H1 (cell line): Measurements from ENCODE around the gene MS4A8. TPM values are rescaled to one million over a fixed set of nuclear protein-coding genes. Genes with fewer than 3 reads are reported as not detected.

ENCODE experiments used
- CTCF ChIA-PET: fragments of 300-600 bp; sonication (Branson Sonifier 250); formaldehyde crosslinking; loops from one replicate; lab custom pipeline; 2021; ENCODE audit not compliant: partially characterized antibody; lab: Charles Lee
- POLR2A ChIA-PET: fragments of 300-600 bp; sonication (Branson Sonifier 250); formaldehyde crosslinking; loops from one replicate; lab custom pipeline; 2021; ENCODE audit warnings: inconsistent platforms; ENCODE audit not compliant: partially characterized antibody; lab: Charles Lee
- DNase-seq, 2 experiments: peaks; one replicate each; pipeline versions ENCODE4 v3.0.0 to v3.0.0-alpha.2; 2010 to 2022; ENCODE audit warnings: low spot score in 2 of 2, low read depth in 1 of 2, mixed read lengths in 1 of 2
- FAIRE-seq: peaks from 2 replicates; lab custom pipeline; 2011; peaks lifted over from hg19 to GRCh38; lab: Jason Lieb, UNC
- H2AFZ ChIP-seq: 2 replicates; pipeline ENCODE4 v1.8.1; 2012; ENCODE audit warnings: low read length, inconsistent platforms
- H2AK5ac ChIP-seq: 2 replicates; pipeline ENCODE4 v1.6.1; 2013; ENCODE audit warnings: low read depth, low read length
- H2BK120ac ChIP-seq: replicated peaks from 2 replicates; pipeline ENCODE3; 2013; ENCODE audit warnings: low read depth, low read length, inconsistent platforms
- H2BK12ac ChIP-seq: 2 replicates; pipeline ENCODE4 v1.6.1; 2013; ENCODE audit warnings: low read depth, low read length
- H2BK15ac ChIP-seq: 2 replicates; pipeline ENCODE4 v1.6.1; 2013; ENCODE audit warnings: low read length
- H2BK20ac ChIP-seq: 2 replicates; pipeline ENCODE4 v1.6.1; 2013; ENCODE audit warnings: low read length
- H2BK5ac ChIP-seq: 2 replicates; pipeline ENCODE4 v1.6.1; 2013; ENCODE audit warnings: low read depth, low read length
- H3K14ac ChIP-seq: 2 replicates; pipeline ENCODE4 v1.6.1; 2013; ENCODE audit warnings: inconsistent platforms; ENCODE audit not compliant: insufficient read length
- H3K18ac ChIP-seq: 2 replicates; pipeline ENCODE4 v1.6.1; 2013; ENCODE audit warnings: low read length; ENCODE audit errors: extremely low read depth
- H3K23ac ChIP-seq: 2 replicates; pipeline ENCODE4 v1.6.1; 2013; ENCODE audit warnings: inconsistent platforms; ENCODE audit not compliant: insufficient read length
- H3K23me2 ChIP-seq: 2 replicates; pipeline ENCODE4 v1.6.1; 2013; ENCODE audit warnings: low read depth, low read length
- H3K27ac ChIP-seq: 2 replicates; pipeline ENCODE4 v1.6.1; 2011; ENCODE audit warnings: low read depth, low read length, inconsistent platforms
- H3K27me3 ChIP-seq, 4 experiments: replicated peaks in 1 of 4; 1 replicate in 1 of 4; 2 replicates in 3 of 4; pipeline versions ENCODE4 v1.6.1 to v1.8.1; 2011 to 2013; ENCODE audit warnings: low read length in 3 of 4, mild to moderate bottlenecking in 3 of 4, inconsistent platforms in 2 of 4, mixed read lengths in 2 of 4, moderate library complexity in 1 of 4; ENCODE audit not compliant: control insufficient read depth in 3 of 4, insufficient read depth in 3 of 4; ENCODE audit errors: extremely low read depth in 1 of 4
- H3K36me3 ChIP-seq, 4 experiments: 2 replicates each; pipeline versions ENCODE4 v1.6.1 to v1.8.1; 2011 to 2013; ENCODE audit warnings: mild to moderate bottlenecking in 4 of 4, low read length in 3 of 4, moderate library complexity in 2 of 4, control low read depth in 1 of 4, inconsistent platforms in 1 of 4; ENCODE audit not compliant: insufficient read depth in 4 of 4, control insufficient read depth in 2 of 4
- H3K4ac ChIP-seq: replicated peaks from 2 replicates; pipeline ENCODE3; 2013; ENCODE audit warnings: low read length, low read depth, mixed read lengths, inconsistent platforms; ENCODE audit not compliant: insufficient read length
- H3K4me1 ChIP-seq, 4 experiments: replicated peaks in 1 of 4; 1 replicate in 1 of 4; 2 replicates in 3 of 4; pipeline versions ENCODE4 v1.6.1 to v1.8.1; 2011 to 2013; ENCODE audit warnings: low read length in 3 of 4, inconsistent platforms in 2 of 4, mixed read lengths in 1 of 4; ENCODE audit not compliant: insufficient read depth in 4 of 4, control insufficient read depth in 3 of 4
- H3K4me2 ChIP-seq, 2 experiments: 2 replicates each; pipeline versions ENCODE4 v1.6.1 to v1.8.1; 2011 to 2013; ENCODE audit warnings: low read depth in 2 of 2, low read length in 2 of 2, control low read depth in 1 of 2, inconsistent platforms in 1 of 2, mild to moderate bottlenecking in 1 of 2; ENCODE audit not compliant: insufficient read depth in 1 of 2
- H3K4me3 ChIP-seq, 4 experiments: fragments of 200-600, 300-600 bp in 1 of 4; sonication (generic), shearing (Covaris generic), sonication (Bioruptor Twin) in 1 of 4; 2 replicates each; pipeline versions ENCODE4 v1.5.1 to v1.8.1; 2011 to 2016; ENCODE audit warnings: low read length in 4 of 4, low read depth in 3 of 4, control low read depth in 2 of 4, inconsistent platforms in 2 of 4, mild to moderate bottlenecking in 2 of 4, mixed read lengths in 1 of 4, moderate library complexity in 1 of 4; ENCODE audit not compliant: insufficient read depth in 2 of 4; ENCODE audit errors: extremely low read depth in 1 of 4
- H3K56ac ChIP-seq: replicated peaks from 2 replicates; pipeline ENCODE3; 2013; ENCODE audit warnings: low read depth, mild to moderate bottlenecking, mixed read lengths, low read length, inconsistent platforms; ENCODE audit not compliant: insufficient read length
- H3K79me1 ChIP-seq: 2 replicates; pipeline ENCODE4 v1.6.1; 2013; ENCODE audit warnings: low read depth, low read length, control low read depth
- H3K79me2 ChIP-seq, 2 experiments: 2 replicates each; pipeline versions ENCODE4 v1.6.1 to v1.8.1; 2012 to 2013; ENCODE audit warnings: low read length in 2 of 2, mild to moderate bottlenecking in 2 of 2, inconsistent platforms in 1 of 2; ENCODE audit not compliant: insufficient read depth in 2 of 2, control insufficient read depth in 1 of 2
- H3K9ac ChIP-seq, 4 experiments: replicated peaks in 1 of 4; 1 replicate in 1 of 4; 2 replicates in 3 of 4; pipeline versions ENCODE4 v1.6.1 to v1.8.1; 2011 to 2013; ENCODE audit warnings: low read depth in 3 of 4, low read length in 3 of 4, control low read depth in 2 of 4, mild to moderate bottlenecking in 2 of 4, moderate library complexity in 2 of 4, inconsistent platforms in 1 of 4; ENCODE audit errors: extremely low read depth in 1 of 4
- H3K9me3 ChIP-seq, 2 experiments: 2 replicates each; pipeline versions ENCODE4 v1.6.1 to v1.8.1; 2012 to 2013; ENCODE audit warnings: mild to moderate bottlenecking in 2 of 2, moderate library complexity in 2 of 2, control low read depth in 1 of 2, inconsistent platforms in 1 of 2, low read depth in 1 of 2, low read length in 1 of 2, mixed read lengths in 1 of 2; ENCODE audit not compliant: insufficient read depth in 2 of 2
- H4K20me1 ChIP-seq, 2 experiments: replicated peaks in 1 of 2; 2 replicates each; pipeline versions ENCODE3 to v1.8.1; 2011 to 2013; ENCODE audit warnings: inconsistent platforms in 2 of 2, low read length in 2 of 2, mild to moderate bottlenecking in 1 of 2; ENCODE audit not compliant: insufficient read depth in 2 of 2, control insufficient read depth in 1 of 2
- H4K5ac ChIP-seq: 2 replicates; pipeline ENCODE4 v1.6.1; 2013; ENCODE audit warnings: low read length, low read depth, mixed read lengths, inconsistent platforms; ENCODE audit not compliant: insufficient read length
- H4K8ac ChIP-seq: 2 replicates; pipeline ENCODE4 v1.8.0; 2013; ENCODE audit warnings: mild to moderate bottlenecking, moderate library complexity, low read length, inconsistent platforms; ENCODE audit not compliant: insufficient read depth; ENCODE audit errors: extremely low read depth
- H4K91ac ChIP-seq: replicated peaks from 2 replicates; pipeline ENCODE3; 2013; ENCODE audit warnings: low read length, mixed read lengths, inconsistent platforms; ENCODE audit not compliant: insufficient read length
- CHD1 ChIP-seq: IDR thresholded peaks from 2 replicates; pipeline ENCODE4 v1.6.1; 2012; ENCODE audit warnings: low read depth, low read length, improper control_type of control experiment
- CREB1 ChIP-seq: IDR thresholded peaks from 2 replicates; pipeline ENCODE4 v1.6.1; 2012; ENCODE audit warnings: inconsistent platforms
- EGR1 ChIP-seq: IDR thresholded peaks from 2 replicates; pipeline ENCODE4 v1.6.1; 2011; ENCODE audit warnings: low read depth, low read length, borderline replicate concordance
- KDM1A ChIP-seq: fragments of 200-600, 300-600 bp; sonication (generic); IDR thresholded peaks from 2 replicates; pipeline ENCODE4 v1.7.1; 2016; ENCODE audit warnings: mild to moderate bottlenecking, low read length, borderline replicate concordance
- MAFK ChIP-seq: IDR thresholded peaks from 2 replicates; pipeline ENCODE4 v1.6.1; 2012; ENCODE audit warnings: low read depth, mild to moderate bottlenecking, improper control_type of control experiment, low read length
- MAX ChIP-seq: IDR thresholded peaks from 2 replicates; pipeline ENCODE4 v1.6.1; 2012; ENCODE audit warnings: inconsistent platforms
- NANOG ChIP-seq: IDR thresholded peaks from 2 replicates; pipeline ENCODE4 v1.6.1; 2011; ENCODE audit warnings: low read length, low read depth, mild to moderate bottlenecking, inconsistent platforms; ENCODE audit not compliant: insufficient read depth, poor library complexity, severe bottlenecking
- RBBP5 ChIP-seq: IDR thresholded peaks from 2 replicates; pipeline ENCODE4 v1.7.1; 2012; ENCODE audit warnings: low read depth, mild to moderate bottlenecking, inconsistent platforms, low read length, moderate library complexity, borderline replicate concordance
- RXRA ChIP-seq: IDR thresholded peaks from 2 replicates; pipeline ENCODE4 v1.6.1; 2011; ENCODE audit warnings: low read depth, mild to moderate bottlenecking, low read length, moderate library complexity; ENCODE audit not compliant: insufficient read depth
- SAP30 ChIP-seq: fragments of 300-600 bp; sonication (generic); IDR thresholded peaks from 2 replicates; pipeline ENCODE4 v1.7.1; 2012; ENCODE audit warnings: low read length, moderate library complexity, mild to moderate bottlenecking, inconsistent platforms; ENCODE audit not compliant: insufficient read depth, insufficient replicate concordance
- SIX5 ChIP-seq: IDR thresholded peaks from 2 replicates; pipeline ENCODE4 v1.6.1; 2011; ENCODE audit warnings: mild to moderate bottlenecking, low read depth, low read length
- SP2 ChIP-seq: IDR thresholded peaks from 2 replicates; pipeline ENCODE4 v1.6.1; 2012; ENCODE audit warnings: mild to moderate bottlenecking, low read length, inconsistent platforms
- TAF1 ChIP-seq: IDR thresholded peaks from 2 replicates; pipeline ENCODE4 v1.6.1; 2011; ENCODE audit warnings: mild to moderate bottlenecking, low read depth, low read length
- TEAD4 ChIP-seq: IDR thresholded peaks from 2 replicates; pipeline ENCODE4 v1.6.1; 2012; ENCODE audit warnings: low read depth, low read length, inconsistent platforms, mixed read lengths
- WGBS, 2 experiments: shearing (Covaris generic) in 1 of 2; methylation state at CpG; one replicate each; pipeline versions ENCODE4 v1.1.6 to v1.1.7; 2013 to 2015; ENCODE audit warnings: low lambda C conversion rate in 2 of 2, mixed read lengths in 2 of 2, inconsistent platforms in 1 of 2, low coverage in 1 of 2, missing lambda C conversion rate in 1 of 2; ENCODE audit not compliant: insufficient replicate concordance in 2 of 2, insufficient coverage in 1 of 2, insufficient read length in 1 of 2; ENCODE audit errors: extremely low coverage in 1 of 2, missing lambda C conversion rate in 1 of 2; 5-methylcytosine and 5-hydroxymethylcytosine counted together
- polyA plus RNA-seq, 7 experiments: library from polyadenylated mRNA; depleted of rRNA in 3 of 7; stranded (reverse) in 5 of 7; unstranded in 2 of 7; fragments of >200 nt in 5 of 7; fragments of 200-250 nt in 2 of 7; gene quantifications; 1 replicate in 5 of 7; 2 replicates in 1 of 7; 4 replicates in 1 of 7; pipeline versions ENCODE4 v1.2.1 to v1.2.3, GENCODE V29; 2011 to 2013; ENCODE audit warnings: missing spikeins in 2 of 7, mixed read lengths in 2 of 7
- total RNA-seq: library from RNA; stranded (reverse); fragmentation: NEBNext Ultra II Directional; extraction: Animal tissue kit (Norgen Biotek cat#: 25700); gene quantifications from 2 replicates; pipeline ENCODE4 v1.2.1, GENCODE V29; 2021

Gene MS4A8
- total and polyA plus RNA-seq, 2 of the 8 experiments (the other 6 are each of a cell fraction or from before 2014, with no cell fraction given), result not detected

- ChIA-PET CTCF (interaction anchor here (0.8 to 1.9 kb wide), 27 partner anchors 8 to 482 kb away, joined by 3 to 28 read pairs (median 5); partner anchors contain the start of genes MS4A10 and MS4A8), POLR2A (no interaction called here)
- FAIRE-seq, result no peak
- H2BK5ac ChIP-seq, result no peak overlapping the region
- DNase-seq, result no peak
- no peaks in the 10 kb centered on the region for H3K79me2 ChIP-seq
- H2BK120ac ChIP-seq, result no peak overlapping the region
- H2BK15ac ChIP-seq, result no peak overlapping the region
- no peak overlapping the region for H3K4me3 ChIP-seq
- no peak overlapping the region for H3K14ac ChIP-seq
- no peaks in the 10 kb centered on the region for H3K79me1 ChIP-seq
- H3K18ac ChIP-seq, result no peak overlapping the region
- no peak overlapping the region for H2BK12ac ChIP-seq
- H4K8ac ChIP-seq, result no peak overlapping the region
- H3K9me3 ChIP-seq, result 0 out of 4 replicates have a peak, but pooled peaks cover 0 to 4% of the 10 kb centered on the region in 2 experiments
- H4K91ac ChIP-seq, result no peak overlapping the region
- H3K23ac ChIP-seq, result no peak overlapping the region
- no peak overlapping the region for H3K4me2 ChIP-seq
- no peaks in the 10 kb centered on the region; a peak in 2 of 7 replicates for H3K4me1 ChIP-seq
- H3K9ac ChIP-seq, result no peak overlapping the region
- no peaks in the 10 kb centered on the region for H3K23me2 ChIP-seq
- H3K27me3 ChIP-seq, result no peaks in the 10 kb centered on the region
- no peak overlapping the region for H3K27ac ChIP-seq
- H4K20me1 ChIP-seq, result no peaks in the 10 kb centered on the region
- no peaks in the 10 kb centered on the region for H3K36me3 ChIP-seq
- no peak overlapping the region for H2BK20ac ChIP-seq
- WGBS, 2 experiments, result 92% methylated on average over 19 of the region's 19 CpGs; no CpG with 5 or more reads in 1 of the 2 experiments
- no peak overlapping the region for H2AK5ac ChIP-seq
- H2AFZ ChIP-seq, result peak overlapping the region; percentile 19; the same call in 1 of the 2 replicates
- H3K4ac ChIP-seq, result no peak overlapping the region
- H4K5ac ChIP-seq, result no peak overlapping the region
- H3K56ac ChIP-seq, result no peak overlapping the region
- TF ChIP-seq RXRA (no peak), EGR1 (no peak), NANOG (no peak), SIX5 (no peak), TEAD4 (no peak), RBBP5 (no peak), CHD1 (no peak), TAF1 (no peak), SAP30 (no peak), CREB1 (no peak), MAFK (no peak), KDM1A (no peak), MAX (no peak), SP2 (no peak)
Measured at GRCh38 chr11:60757231-60757800, 57.9 kb downstream of the MS4A8 start.
